Osteoblast (primary cell): ENCODE data around the gene SH3RF3. TPM values are rescaled to one million over a fixed set of nuclear protein-coding genes. Genes with fewer than 3 reads are reported as not detected.

Experiments
- DNase-seq: peaks from one replicate; pipeline ENCODE4 v3.0.0; 2011; ENCODE audit warnings: low spot score, mixed read lengths; ENCODE audit not compliant: insufficient read length; ENCODE audit errors: missing footprints
- H2AFZ ChIP-seq: 2 replicates; pipeline ENCODE4 v1.6.0; 2011; ENCODE audit warnings: mild to moderate bottlenecking, low read length
- H3K27ac ChIP-seq: 2 replicates; pipeline ENCODE4 v1.5.1; 2011; ENCODE audit warnings: mild to moderate bottlenecking, low read depth, low read length, moderate library complexity
- H3K27me3 ChIP-seq: 2 replicates; pipeline ENCODE4 v1.6.0; 2012; ENCODE audit warnings: mild to moderate bottlenecking, control low read depth, inconsistent platforms, low read length, moderate library complexity; ENCODE audit not compliant: insufficient read depth
- H3K36me3 ChIP-seq: 2 replicates; pipeline ENCODE4 v1.5.1; 2011; ENCODE audit warnings: mild to moderate bottlenecking, low read length, control low read depth, moderate library complexity; ENCODE audit not compliant: insufficient read depth
- H3K4me1 ChIP-seq: 2 replicates; pipeline ENCODE4 v1.5.1; 2011; ENCODE audit warnings: mild to moderate bottlenecking, low read length, control low read depth, moderate library complexity; ENCODE audit not compliant: insufficient read depth
- H3K4me2 ChIP-seq: 2 replicates; pipeline ENCODE4 v1.6.0; 2011; ENCODE audit warnings: mild to moderate bottlenecking, low read length; ENCODE audit not compliant: insufficient read depth
- H3K4me3 ChIP-seq: fragments of 200-600 bp; sonication (generic); 3 replicates; pipeline ENCODE4 v1.5.1; 2012; ENCODE audit warnings: mild to moderate bottlenecking, low read length, inconsistent platforms; ENCODE audit not compliant: insufficient read depth
- H3K79me2 ChIP-seq: 2 replicates; pipeline ENCODE4 v1.6.0; 2012; ENCODE audit warnings: mild to moderate bottlenecking, low read length, control low read depth, inconsistent platforms; ENCODE audit not compliant: insufficient read depth
- H3K9me3 ChIP-seq: 2 replicates; pipeline ENCODE4 v1.5.1; 2011; ENCODE audit warnings: low read depth, low read length, control low read depth
- H4K20me1 ChIP-seq: 2 replicates; pipeline ENCODE4 v1.6.0; 2012; ENCODE audit warnings: mild to moderate bottlenecking, low read length, control low read depth; ENCODE audit not compliant: insufficient read depth
- total RNA-seq: library from RNA; depleted of rRNA; stranded (reverse); fragments of >200 nt; gene quantifications from 2 replicates; pipeline ENCODE4 v1.2.3, GENCODE V29; 2012
- TF ChIP-seq, protein P1 (sequence below): IDR thresholded peaks from 2 replicates; pipeline ENCODE4 v1.5.1; 2011; ENCODE audit warnings: mild to moderate bottlenecking, low read depth, low read length, moderate library complexity; ENCODE audit errors: extremely low read depth

SH3RF3 gene
- total RNA-seq, 1 donor = 14.8 TPM

- H3K9me3 ChIP-seq = no peaks in the 10 kb centered on the region
- DNase-seq = peak; percentile 86
- no peaks in the 10 kb centered on the region for H3K27me3 ChIP-seq
- H2AFZ ChIP-seq = no peak overlapping the region
- TF ChIP-seq, protein P1, sequence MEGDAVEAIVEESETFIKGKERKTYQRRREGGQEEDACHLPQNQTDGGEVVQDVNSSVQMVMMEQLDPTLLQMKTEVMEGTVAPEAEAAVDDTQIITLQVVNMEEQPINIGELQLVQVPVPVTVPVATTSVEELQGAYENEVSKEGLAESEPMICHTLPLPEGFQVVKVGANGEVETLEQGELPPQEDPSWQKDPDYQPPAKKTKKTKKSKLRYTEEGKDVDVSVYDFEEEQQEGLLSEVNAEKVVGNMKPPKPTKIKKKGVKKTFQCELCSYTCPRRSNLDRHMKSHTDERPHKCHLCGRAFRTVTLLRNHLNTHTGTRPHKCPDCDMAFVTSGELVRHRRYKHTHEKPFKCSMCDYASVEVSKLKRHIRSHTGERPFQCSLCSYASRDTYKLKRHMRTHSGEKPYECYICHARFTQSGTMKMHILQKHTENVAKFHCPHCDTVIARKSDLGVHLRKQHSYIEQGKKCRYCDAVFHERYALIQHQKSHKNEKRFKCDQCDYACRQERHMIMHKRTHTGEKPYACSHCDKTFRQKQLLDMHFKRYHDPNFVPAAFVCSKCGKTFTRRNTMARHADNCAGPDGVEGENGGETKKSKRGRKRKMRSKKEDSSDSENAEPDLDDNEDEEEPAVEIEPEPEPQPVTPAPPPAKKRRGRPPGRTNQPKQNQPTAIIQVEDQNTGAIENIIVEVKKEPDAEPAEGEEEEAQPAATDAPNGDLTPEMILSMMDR = no peak
- peaks cover 35% of the 10 kb centered on the region for H4K20me1 ChIP-seq
- peaks cover 56% of the 10 kb centered on the region for H3K79me2 ChIP-seq
- peaks cover 2% of the 10 kb centered on the region for H3K36me3 ChIP-seq
- H3K4me1 ChIP-seq = peaks cover 43% of the 10 kb centered on the region
- H3K4me2 ChIP-seq = no peak overlapping the region
- H3K27ac ChIP-seq = no peak overlapping the region
- no peak overlapping the region for H3K4me3 ChIP-seq
Observed at GRCh38 chr2:109162999-109163398, 34.0 kb downstream of the SH3RF3 start.

DNA sequence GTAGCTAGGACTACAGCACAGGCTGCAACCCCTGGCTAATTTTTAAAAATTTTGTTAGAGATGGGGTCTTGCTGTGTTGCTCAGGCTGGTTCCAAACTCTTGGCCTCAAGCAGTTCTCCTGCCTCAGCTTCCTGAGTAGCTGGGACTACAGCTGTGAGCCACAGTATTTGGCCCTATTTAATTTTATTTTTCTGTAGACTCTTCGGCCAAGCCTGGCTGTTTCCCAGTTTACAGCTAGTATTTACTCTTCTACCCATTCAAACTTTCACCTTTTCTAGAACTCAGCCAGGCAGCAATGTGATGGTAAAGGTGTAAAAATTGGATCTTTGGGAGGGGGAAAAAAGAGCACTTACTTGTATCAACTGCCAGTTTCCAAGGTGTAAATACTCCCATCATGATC is 35.3 kb downstream of the SH3RF3 start:
- no peak for DNase-seq
- Histone ChIP-seq H3K4me1 (peaks cover 43% of the 10 kb centered on the region), H4K20me1 (peaks cover 23% of the 10 kb centered on the region), H3K4me2 (peak overlapping the region; percentile 8), H3K4me3 (no peak overlapping the region), H3K27ac (peak overlapping the region; percentile 74), H2AFZ (no peak overlapping the region), H3K36me3 (peaks cover 3% of the 10 kb centered on the region), H3K79me2 (peaks cover 57% of the 10 kb centered on the region), H3K9me3 (no peaks in the 10 kb centered on the region), H3K27me3 (no peaks in the 10 kb centered on the region)
- TF ChIP-seq, protein P1 = no peak

- peak overlapping the region; percentile 55 for H3K4me2 ChIP-seq
- H3K4me1 ChIP-seq = peaks cover 43% of the 10 kb centered on the region
- no peaks in the 10 kb centered on the region for H3K9me3 ChIP-seq
- peaks cover 3% of the 10 kb centered on the region for H3K36me3 ChIP-seq
- peaks cover 56% of the 10 kb centered on the region for H3K79me2 ChIP-seq
- H2AFZ ChIP-seq = no peak overlapping the region
- peak overlapping the region; percentile 74 for H3K27ac ChIP-seq
- H4K20me1 ChIP-seq = peaks cover 22% of the 10 kb centered on the region
- no peak overlapping the region for H3K4me3 ChIP-seq
- peak; percentile 90 for DNase-seq
- TF ChIP-seq, protein P1 = no peak
- no peaks in the 10 kb centered on the region for H3K27me3 ChIP-seq
Observed at GRCh38 chr2:109164739-109165221, 35.8 kb downstream of the SH3RF3 start.

DNA sequence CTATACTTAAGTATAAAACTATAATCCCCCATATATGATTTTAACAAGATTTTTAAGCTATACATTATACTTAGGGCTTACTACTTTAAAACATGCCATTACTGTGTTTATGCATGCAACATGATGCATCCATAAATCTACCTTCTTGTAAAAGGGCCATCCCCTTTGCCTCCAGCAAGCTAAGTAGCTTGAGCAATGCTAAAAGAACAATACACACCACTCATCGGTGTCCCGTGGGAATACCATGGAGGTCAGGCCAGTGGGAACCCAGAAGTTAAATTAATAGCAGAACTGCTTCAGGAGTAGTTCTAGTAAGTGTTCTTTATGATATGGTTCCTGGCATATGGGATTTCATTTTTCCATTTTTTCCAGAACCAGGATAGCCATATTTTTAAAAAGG is 37.8 kb downstream of the SH3RF3 start:
- DNase-seq = peak; percentile 84

More for the DNA sequence above, 37.8 kb downstream of the SH3RF3 start:
- Histone ChIP-seq H3K4me2 (peak overlapping the region; percentile 66), H3K36me3 (peaks cover 3% of the 10 kb centered on the region), H3K27ac (peak overlapping the region; percentile 79), H3K4me3 (no peak overlapping the region), H3K79me2 (peaks cover 47% of the 10 kb centered on the region), H3K9me3 (no peaks in the 10 kb centered on the region), H2AFZ (no peak overlapping the region), H3K4me1 (peaks cover 56% of the 10 kb centered on the region), H3K27me3 (no peaks in the 10 kb centered on the region), H4K20me1 (peaks cover 3% of the 10 kb centered on the region)
- TF ChIP-seq, protein P1 = no peak
